Ishikawa (cell line): ENCODE measurements around the gene PREX1.

Source experiments
- CEBPB ChIP-seq: IDR thresholded peaks from 2 replicates; pipeline ENCODE4 v1.6.1; 2012
- CREB1 ChIP-seq: IDR thresholded peaks from 2 replicates; pipeline ENCODE4 v1.6.1; 2012; ENCODE audit warnings: low read depth
- EGR1 ChIP-seq: IDR thresholded peaks from 2 replicates; pipeline ENCODE4 v1.6.1; 2012
- EP300 ChIP-seq: IDR thresholded peaks from 2 replicates; pipeline ENCODE4 v1.6.1; 2012; ENCODE audit warnings: borderline replicate concordance
- FOXM1 ChIP-seq: IDR thresholded peaks from 2 replicates; pipeline ENCODE4 v1.6.1; 2012; ENCODE audit warnings: low read depth, borderline replicate concordance
- NFIC ChIP-seq: IDR thresholded peaks from 2 replicates; pipeline ENCODE4 v1.6.1; 2012
- RAD21 ChIP-seq: IDR thresholded peaks from 2 replicates; pipeline ENCODE4 v1.6.1; 2012; ENCODE audit warnings: low read depth
- TAF1 ChIP-seq: IDR thresholded peaks from 2 replicates; pipeline ENCODE4 v1.6.1; 2012; ENCODE audit warnings: low read depth, mild to moderate bottlenecking
- TCF12 ChIP-seq: IDR thresholded peaks from 2 replicates; pipeline ENCODE4 v1.6.1; 2012; ENCODE audit warnings: low read depth
- TEAD4 ChIP-seq: IDR thresholded peaks from 2 replicates; pipeline ENCODE4 v1.6.1; 2012
- YY1 ChIP-seq: IDR thresholded peaks from 2 replicates; pipeline ENCODE4 v1.6.1; 2012; ENCODE audit warnings: low read depth
- ZBTB7A ChIP-seq: IDR thresholded peaks from 2 replicates; pipeline ENCODE4 v1.6.1; 2012; ENCODE audit warnings: low read depth
- TF ChIP-seq, protein P1 (sequence below): IDR thresholded peaks from 2 replicates; pipeline ENCODE4 v1.6.1; 2012
- TF ChIP-seq, protein P2 (sequence below): IDR thresholded peaks from 2 replicates; pipeline ENCODE4 v1.6.1; 2012
- TF ChIP-seq, protein P3 (sequence below): IDR thresholded peaks from 2 replicates; pipeline ENCODE4 v1.6.1; 2012; ENCODE audit warnings: low read depth, mild to moderate bottlenecking

Gene PREX1

DNA sequence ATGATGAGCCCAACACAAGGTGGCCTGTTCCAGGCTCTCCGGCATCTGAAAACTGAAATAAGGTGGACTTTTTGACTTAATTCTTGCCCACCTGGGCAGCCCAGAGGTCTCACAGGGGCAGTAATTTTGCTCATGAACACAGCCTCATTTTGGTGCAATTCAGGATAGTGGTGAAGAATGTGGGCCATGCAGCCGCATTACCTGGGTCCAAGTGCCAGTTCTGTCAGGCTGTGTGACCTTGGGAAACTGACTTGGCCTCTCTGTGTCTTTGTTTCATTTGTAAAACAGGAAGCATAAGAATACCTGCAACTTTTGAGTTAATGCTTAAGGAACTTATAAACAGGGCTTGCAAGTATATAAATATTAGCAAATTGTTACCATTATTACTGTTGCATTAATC is 5.6 kb downstream of the PREX1 start:
- TF ChIP-seq FOXM1 (no peak), CREB1 (no peak), NFIC (no peak)
- TF ChIP-seq, protein P1, sequence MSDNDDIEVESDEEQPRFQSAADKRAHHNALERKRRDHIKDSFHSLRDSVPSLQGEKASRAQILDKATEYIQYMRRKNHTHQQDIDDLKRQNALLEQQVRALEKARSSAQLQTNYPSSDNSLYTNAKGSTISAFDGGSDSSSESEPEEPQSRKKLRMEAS, result no peak

DNA sequence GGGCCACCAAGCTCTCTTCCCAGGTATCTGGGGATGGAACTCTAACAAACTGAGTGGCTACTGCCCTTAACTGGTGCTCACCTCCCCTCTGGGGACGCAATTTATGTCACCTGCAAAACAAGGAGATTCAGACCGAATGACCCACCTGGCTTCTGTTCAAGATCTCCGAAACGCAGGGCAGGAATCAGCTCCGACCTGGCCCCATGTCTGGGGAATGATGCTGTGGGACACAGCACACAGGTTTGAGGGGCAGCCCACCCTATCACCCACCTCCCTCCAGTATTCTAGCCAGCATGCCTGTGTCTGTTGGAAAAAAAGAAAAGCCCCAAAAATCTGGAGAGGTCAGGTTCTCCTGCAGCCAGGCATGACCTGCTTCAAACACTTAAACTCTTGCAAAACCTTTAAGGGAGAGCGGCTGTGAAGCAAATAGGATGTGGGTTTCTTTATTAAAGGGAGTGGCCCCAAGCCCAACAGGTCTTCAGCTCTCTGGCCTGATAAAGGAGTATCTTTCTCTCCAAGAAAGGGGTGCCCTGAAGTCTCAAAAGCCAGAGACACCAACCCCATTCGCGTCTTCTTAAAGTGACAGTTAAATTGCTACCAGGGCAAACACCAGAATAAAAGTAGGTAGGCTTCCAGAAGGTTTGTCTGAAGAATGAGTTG is 6.4 kb downstream of the PREX1 start:
- no peak for TF ChIP-seq TEAD4
- TF ChIP-seq, protein P2, sequence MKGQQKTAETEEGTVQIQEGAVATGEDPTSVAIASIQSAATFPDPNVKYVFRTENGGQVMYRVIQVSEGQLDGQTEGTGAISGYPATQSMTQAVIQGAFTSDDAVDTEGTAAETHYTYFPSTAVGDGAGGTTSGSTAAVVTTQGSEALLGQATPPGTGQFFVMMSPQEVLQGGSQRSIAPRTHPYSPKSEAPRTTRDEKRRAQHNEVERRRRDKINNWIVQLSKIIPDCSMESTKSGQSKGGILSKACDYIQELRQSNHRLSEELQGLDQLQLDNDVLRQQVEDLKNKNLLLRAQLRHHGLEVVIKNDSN, result no peak
- TF ChIP-seq, protein P3, sequence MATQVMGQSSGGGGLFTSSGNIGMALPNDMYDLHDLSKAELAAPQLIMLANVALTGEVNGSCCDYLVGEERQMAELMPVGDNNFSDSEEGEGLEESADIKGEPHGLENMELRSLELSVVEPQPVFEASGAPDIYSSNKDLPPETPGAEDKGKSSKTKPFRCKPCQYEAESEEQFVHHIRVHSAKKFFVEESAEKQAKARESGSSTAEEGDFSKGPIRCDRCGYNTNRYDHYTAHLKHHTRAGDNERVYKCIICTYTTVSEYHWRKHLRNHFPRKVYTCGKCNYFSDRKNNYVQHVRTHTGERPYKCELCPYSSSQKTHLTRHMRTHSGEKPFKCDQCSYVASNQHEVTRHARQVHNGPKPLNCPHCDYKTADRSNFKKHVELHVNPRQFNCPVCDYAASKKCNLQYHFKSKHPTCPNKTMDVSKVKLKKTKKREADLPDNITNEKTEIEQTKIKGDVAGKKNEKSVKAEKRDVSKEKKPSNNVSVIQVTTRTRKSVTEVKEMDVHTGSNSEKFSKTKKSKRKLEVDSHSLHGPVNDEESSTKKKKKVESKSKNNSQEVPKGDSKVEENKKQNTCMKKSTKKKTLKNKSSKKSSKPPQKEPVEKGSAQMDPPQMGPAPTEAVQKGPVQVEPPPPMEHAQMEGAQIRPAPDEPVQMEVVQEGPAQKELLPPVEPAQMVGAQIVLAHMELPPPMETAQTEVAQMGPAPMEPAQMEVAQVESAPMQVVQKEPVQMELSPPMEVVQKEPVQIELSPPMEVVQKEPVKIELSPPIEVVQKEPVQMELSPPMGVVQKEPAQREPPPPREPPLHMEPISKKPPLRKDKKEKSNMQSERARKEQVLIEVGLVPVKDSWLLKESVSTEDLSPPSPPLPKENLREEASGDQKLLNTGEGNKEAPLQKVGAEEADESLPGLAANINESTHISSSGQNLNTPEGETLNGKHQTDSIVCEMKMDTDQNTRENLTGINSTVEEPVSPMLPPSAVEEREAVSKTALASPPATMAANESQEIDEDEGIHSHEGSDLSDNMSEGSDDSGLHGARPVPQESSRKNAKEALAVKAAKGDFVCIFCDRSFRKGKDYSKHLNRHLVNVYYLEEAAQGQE, result no peak
- TF ChIP-seq TAF1, result no peak
- no peak for TF ChIP-seq EP300
- TF ChIP-seq RAD21, result no peak

DNA sequence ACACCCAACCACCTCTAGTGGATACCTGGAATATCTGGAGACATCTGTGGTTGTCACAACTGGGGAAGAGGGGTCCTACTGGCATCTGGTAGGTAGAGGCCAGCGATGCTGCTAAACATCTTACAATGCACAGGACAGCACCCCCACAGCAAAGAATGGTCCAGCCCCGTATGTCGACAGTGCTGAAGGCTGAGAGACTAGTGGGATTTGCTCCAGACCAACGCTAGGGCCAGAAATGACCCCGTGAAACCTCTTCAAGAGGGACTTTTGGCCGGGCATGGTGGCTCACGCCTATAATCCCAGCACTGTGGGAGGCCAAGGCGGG is 7.2 kb downstream of the PREX1 start:
- no peak for TF ChIP-seq TCF12
- TF ChIP-seq CEBPB, result no peak
- TF ChIP-seq ZBTB7A, result no peak
- TF ChIP-seq RAD21, result no peak
- TF ChIP-seq, protein P1, result no peak
- TF ChIP-seq FOXM1, result no peak
- no peak for TF ChIP-seq NFIC
- TF ChIP-seq EP300, result no peak
- TF ChIP-seq, protein P2, result no peak
- TF ChIP-seq CREB1, result no peak
- TF ChIP-seq EGR1, result no peak
- no peak for TF ChIP-seq YY1
- TF ChIP-seq, protein P3, result no peak
- no peak for TF ChIP-seq TEAD4
- no peak for TF ChIP-seq TAF1

DNA sequence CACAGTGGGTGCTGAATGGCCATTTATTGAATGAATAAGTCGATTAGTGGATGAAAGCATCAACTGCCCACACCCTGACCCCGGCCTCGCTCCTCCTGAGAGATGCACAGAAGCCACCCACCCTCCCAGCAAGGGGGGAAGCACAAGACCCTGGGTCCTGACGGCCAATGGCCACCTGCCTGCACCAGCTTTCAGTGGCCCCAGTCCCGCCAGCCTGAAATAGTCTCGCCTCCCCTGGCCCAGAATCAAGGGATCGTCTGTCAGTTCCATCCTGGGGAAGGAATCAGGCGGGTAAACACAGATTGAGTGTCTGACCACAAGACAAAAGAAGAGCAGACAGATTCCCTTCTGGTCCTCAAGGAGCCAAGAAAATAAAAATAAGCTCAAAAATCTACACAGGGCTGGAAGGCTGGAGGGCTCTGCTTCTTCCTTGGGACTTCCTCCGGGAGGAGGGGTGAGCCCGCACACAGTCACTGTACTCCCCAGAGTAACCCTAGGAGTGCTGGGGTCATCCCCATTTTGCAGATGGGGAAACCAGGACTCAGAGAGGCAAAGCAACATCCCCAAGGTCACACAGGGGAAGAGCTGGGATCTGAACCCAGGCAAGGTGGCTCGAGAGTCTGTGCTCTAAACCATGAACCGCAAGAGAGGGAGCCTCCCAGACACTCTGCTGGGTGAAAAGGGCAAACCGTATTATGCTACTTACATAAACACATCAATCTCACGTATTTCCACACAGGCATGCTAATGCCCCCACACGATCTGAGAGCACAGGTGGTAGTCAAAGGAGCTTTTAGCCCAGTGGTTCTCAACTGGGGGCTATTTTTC is 7.8 kb downstream of the PREX1 start:
- TF ChIP-seq, protein P3, result no peak
- no peak for TF ChIP-seq RAD21
- TF ChIP-seq TEAD4, result no peak
- TF ChIP-seq TCF12, result no peak
- no peak for TF ChIP-seq FOXM1
- no peak for TF ChIP-seq TAF1
- no peak for TF ChIP-seq CREB1
- no peak for TF ChIP-seq NFIC
- no peak for TF ChIP-seq EGR1
- TF ChIP-seq EP300, result no peak

DNA sequence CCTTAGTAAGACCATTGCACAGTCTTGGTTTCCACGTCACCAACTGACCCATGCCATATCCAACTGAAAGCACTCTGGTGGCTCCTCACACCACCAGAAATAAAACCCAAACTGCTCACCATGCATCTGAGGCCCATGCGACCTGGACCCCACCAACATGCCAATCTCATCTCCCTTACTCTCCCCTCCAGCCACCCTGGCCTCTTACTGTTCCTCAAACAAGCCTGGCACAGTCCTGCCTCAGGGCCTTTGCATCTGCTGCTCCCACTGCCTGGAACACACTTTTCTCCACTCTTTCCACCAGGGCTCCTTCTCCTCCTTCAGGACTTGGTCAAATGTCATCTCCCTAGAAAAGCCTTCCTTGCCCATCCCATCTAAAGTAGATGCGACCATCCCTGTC is 8.7 kb downstream of the PREX1 start:
- TF ChIP-seq, protein P1, result no peak
- no peak for TF ChIP-seq TAF1
- no peak for TF ChIP-seq CREB1
- TF ChIP-seq YY1, result no peak
- TF ChIP-seq EP300, result no peak
- no peak for TF ChIP-seq CEBPB
- TF ChIP-seq NFIC, result no peak
- TF ChIP-seq, protein P2, result no peak
- TF ChIP-seq EGR1, result no peak
- TF ChIP-seq TCF12, result no peak
- TF ChIP-seq, protein P3, result no peak
